Lower leg skin (tissue), 4 donors: ENCODE data around the gene DNAH7. TPM values are rescaled to one million over a fixed set of nuclear protein-coding genes. Genes with fewer than 3 reads are reported as not detected.

ENCODE experiments used
- DNase-seq, 2 donors: peaks; one replicate each; pipeline ENCODE4 v3.0.0-alpha.2; 2019; ENCODE audit warnings: low spot score in 2 of 2
- H3K4me3 ChIP-seq: fragments of 200-600 bp; sonication (generic); 2 replicates; pipeline ENCODE4 v1.5.1; 2017; ENCODE audit warnings: mild to moderate bottlenecking, low read depth; ENCODE audit not compliant: poor library complexity, severe bottlenecking
- CTCF ChIP-seq, 3 donors: fragments of 450-650 bp; IDR thresholded peaks; one replicate each; pipeline ENCODE4 v1.5.1; 2016; ENCODE audit warnings: antibody characterized with exemption in 3 of 3, mild to moderate bottlenecking in 3 of 3, moderate library complexity in 2 of 3
- POLR2A ChIP-seq, 2 donors: fragments of 450-650 bp; IDR thresholded peaks; one replicate each; pipeline ENCODE4 v1.6.1; 2016 to 2017; ENCODE audit warnings: antibody characterized with exemption in 2 of 2, mild to moderate bottlenecking in 1 of 2, moderate library complexity in 1 of 2
- WGBS, 2 donors: methylation state at CpG; one replicate each; pipeline ENCODE4 v1.1.5; 2018; 5-methylcytosine and 5-hydroxymethylcytosine counted together
- intact Hi-C: fragments of 100-400 bp; cut with DNase I; formaldehyde crosslinking; loops from one replicate; pipeline ENCODE4 v1.15.0; 2023; ENCODE audit warnings: low total_unique reads
- total RNA-seq, 4 donors: library from RNA; depleted of rRNA; stranded (reverse); fragments of >200 nt; gene quantifications; one replicate each; pipeline ENCODE4 v1.1.0, GENCODE V29; 2016

The DNAH7 gene
- total RNA-seq, 4 donors from 2014 or later = 0.08 to 0.34 (median 0.17) TPM

- TF ChIP-seq CTCF (IDR thresholded peaks at IDR 0.05) (no peak), POLR2A (IDR thresholded peaks at IDR 0.05) (no peak)
- intact Hi-C loops = no loop called here
- DNase-seq = no peak
- H3K4me3 ChIP-seq = no peak overlapping the region
Observed at GRCh38 chr2:195818106-195818505, 250.5 kb downstream of the DNAH7 start.

GRCh38 chr2:195815083-195815482 is 253.6 kb downstream of the DNAH7 start:
- TF ChIP-seq POLR2A (IDR thresholded peaks at IDR 0.05) (no peak), CTCF (IDR thresholded peaks at IDR 0.05) (no peak)
- intact Hi-C loops = no loop called here
- WGBS, 2 donors = 89 to 90% methylated on average over 2 of the region's 2 CpGs

GRCh38 chr2:195813421-195813820 is 255.2 kb downstream of the DNAH7 start:
- WGBS, 2 donors = 47 to 70% methylated on average over 3 of the region's 3 CpGs
- no peak overlapping the region for H3K4me3 ChIP-seq
- no peak for TF ChIP-seq CTCF (IDR thresholded peaks at IDR 0.05)
- no peak for TF ChIP-seq POLR2A (IDR thresholded peaks at IDR 0.05)
- intact Hi-C loops = no loop called here
- DNase-seq = no peak

More at GRCh38 chr2:195815083-195815482, 253.6 kb downstream of the DNAH7 start:
- H3K4me3 ChIP-seq = no peak overlapping the region
- DNase-seq = no peak

GRCh38 chr2:195810340-195811098 is 258.1 kb downstream of the DNAH7 start:
- H3K4me3 ChIP-seq = no peak overlapping the region
- TF ChIP-seq CTCF (IDR thresholded peaks at IDR 0.05) = no peak
- TF ChIP-seq POLR2A (IDR thresholded peaks at IDR 0.05) = no peak
- intact Hi-C loops = no loop called here
- 65 to 71% methylated on average over 4 of the region's 4 CpGs for WGBS, 2 donors
- DNase-seq = no peak

GRCh38 chr2:195808189-195808588 is 260.4 kb downstream of the DNAH7 start:
- WGBS, 2 donors = 73 to 78% methylated on average over 1 of the region's 1 CpG
- H3K4me3 ChIP-seq = no peak overlapping the region
- intact Hi-C loops = no loop called here
- DNase-seq = no peak
- no peak for TF ChIP-seq POLR2A (IDR thresholded peaks at IDR 0.05)

- WGBS, 2 donors = 91 to 93% methylated on average over 1 of the region's 1 CpG
- TF ChIP-seq CTCF (IDR thresholded peaks at IDR 0.05) = no peak
- no peak for TF ChIP-seq POLR2A (IDR thresholded peaks at IDR 0.05)
- intact Hi-C loops = no loop called here
- no peak for DNase-seq
- H3K4me3 ChIP-seq = no peak overlapping the region
Observed at GRCh38 chr2:195805283-195805976, 263.2 kb downstream of the DNAH7 start.
